Measurements from ENCODE around the gene BIRC2.

Gene BIRC2

GRCh38 chr11:102377891-102378290 is 30.9 kb downstream of the BIRC2 start:
- DNase-seq = no peak

DNA sequence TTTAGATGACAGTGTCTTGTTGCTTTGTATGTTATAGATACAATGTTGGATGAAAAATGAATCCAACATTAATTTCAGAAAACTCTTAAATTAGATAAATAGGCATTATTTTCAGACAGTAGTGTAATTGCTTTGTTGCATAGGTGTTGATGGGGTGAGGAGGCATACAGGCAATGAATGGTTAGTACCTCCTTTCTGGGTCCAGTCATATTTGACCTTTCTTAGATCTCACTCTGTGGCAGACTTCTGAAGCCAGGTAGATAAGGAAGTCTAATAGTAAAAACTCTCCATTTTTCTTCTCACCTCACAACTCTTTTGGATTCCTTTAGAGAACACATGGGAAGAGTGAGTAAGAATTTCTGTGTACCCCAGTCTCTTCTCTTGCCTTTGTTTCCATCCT is 31.8 kb downstream of the BIRC2 start:
- DNase-seq = no peak

GRCh38 chr11:102382384-102382783 is 35.4 kb downstream of the BIRC2 start:
- DNase-seq = no peak

GRCh38 chr11:102383839-102384238 is 36.8 kb downstream of the BIRC2 start:
- no peak for DNase-seq

- no peak for DNase-seq
Measured at GRCh38 chr11:102384419-102385079, 37.5 kb downstream of the BIRC2 start.

DNA sequence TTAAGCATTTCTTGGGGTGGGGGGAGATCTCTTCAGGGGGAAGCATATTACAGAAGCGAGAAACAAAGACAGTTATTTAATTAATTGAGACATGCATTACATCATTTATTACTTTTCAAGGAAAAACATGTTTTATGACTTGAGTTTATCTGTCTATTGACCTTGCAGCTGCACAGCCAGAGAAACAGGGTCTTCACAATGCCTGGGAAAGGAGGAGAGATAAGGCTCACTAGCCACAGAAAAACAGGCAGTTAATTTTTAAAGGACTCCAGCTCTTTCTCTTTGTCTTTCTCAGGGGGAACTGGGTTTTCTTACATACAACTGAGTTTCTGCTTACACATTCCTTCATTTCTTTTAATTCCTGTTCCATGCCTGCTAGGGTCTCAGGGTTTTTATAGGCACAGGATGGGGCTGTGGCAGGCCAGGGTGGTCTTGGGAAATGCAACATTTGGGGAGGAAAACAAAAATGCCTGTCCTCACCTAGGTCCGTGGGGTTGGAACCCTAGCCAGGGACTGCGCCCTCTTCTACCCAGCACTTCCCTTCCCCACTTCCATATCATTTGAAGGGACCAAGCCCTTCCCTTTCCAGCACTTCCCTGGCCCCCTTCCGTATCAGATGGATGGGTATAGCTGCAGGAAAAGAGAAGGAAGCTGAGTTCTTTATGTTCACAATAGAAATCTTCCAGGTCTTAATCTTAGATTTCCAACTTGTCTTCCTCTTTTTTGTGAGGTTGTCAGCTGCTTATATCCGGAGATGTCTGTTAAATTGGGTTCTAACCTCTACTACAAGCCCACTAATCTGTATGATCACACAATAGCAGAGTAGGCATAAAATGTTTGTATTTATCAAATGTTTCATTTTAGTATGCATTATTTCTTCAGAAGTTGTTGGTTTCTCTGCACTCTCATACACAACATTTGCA is 38.3 kb downstream of the BIRC2 start:
- no peak for DNase-seq

DNA sequence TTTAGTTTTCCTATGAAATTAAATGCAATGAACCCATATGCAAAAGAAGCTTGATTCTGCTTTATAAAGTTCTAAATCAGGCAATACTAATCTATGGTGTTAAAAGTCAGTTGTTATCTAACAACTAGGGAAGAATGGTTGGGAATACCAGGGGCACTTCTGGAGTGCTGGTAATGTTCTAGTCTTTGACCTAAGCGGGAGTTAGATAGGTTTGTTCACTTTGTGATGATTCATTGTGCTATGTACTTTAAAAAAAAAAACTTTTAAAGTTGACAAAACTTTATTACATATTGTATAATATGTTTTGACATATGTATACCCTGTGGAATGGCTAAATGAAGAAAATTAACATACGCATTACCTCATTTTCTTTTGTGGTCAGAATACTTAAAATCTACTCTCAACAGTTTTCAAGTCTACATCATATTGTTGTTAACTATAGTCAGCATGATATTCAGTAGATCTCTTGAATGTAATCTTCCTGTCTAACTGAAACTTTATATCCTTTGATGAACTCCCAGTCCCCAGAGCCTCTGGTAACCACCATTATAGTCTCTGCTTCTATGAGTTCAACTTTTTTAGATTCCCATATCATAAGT is 39.2 kb downstream of the BIRC2 start:
- no peak for DNase-seq

GRCh38 chr11:102387043-102387781 is 40.2 kb downstream of the BIRC2 start:
- no peak for DNase-seq

DNA sequence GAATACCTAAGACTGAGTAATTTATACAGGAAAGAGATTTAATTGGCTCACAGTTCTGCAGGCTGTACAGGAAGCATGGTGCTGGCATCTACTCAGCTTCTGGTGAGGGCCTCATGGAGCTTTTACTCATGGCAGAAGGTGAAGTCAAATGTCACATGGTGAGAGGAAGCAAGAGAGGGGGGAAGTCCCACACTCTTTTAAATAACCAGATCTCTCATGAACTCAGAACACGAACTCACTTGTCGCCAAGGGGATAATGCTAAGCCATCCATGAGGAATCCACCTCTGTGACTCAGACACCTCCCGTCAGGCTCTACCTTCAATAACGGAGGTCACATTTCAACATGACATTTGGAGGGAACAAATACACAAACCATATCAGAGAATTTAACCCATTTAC is 42.2 kb downstream of the BIRC2 start:
- no peak for DNase-seq

- DNase-seq = peak; percentile 76
Measured at GRCh38 chr11:102390667-102391465, 43.9 kb downstream of the BIRC2 start.

GRCh38 chr11:102391549-102392237 is 44.7 kb downstream of the BIRC2 start:
- DNase-seq = no peak

GRCh38 chr11:102393272-102393730 is 46.3 kb downstream of the BIRC2 start:
- no peak for DNase-seq

DNA sequence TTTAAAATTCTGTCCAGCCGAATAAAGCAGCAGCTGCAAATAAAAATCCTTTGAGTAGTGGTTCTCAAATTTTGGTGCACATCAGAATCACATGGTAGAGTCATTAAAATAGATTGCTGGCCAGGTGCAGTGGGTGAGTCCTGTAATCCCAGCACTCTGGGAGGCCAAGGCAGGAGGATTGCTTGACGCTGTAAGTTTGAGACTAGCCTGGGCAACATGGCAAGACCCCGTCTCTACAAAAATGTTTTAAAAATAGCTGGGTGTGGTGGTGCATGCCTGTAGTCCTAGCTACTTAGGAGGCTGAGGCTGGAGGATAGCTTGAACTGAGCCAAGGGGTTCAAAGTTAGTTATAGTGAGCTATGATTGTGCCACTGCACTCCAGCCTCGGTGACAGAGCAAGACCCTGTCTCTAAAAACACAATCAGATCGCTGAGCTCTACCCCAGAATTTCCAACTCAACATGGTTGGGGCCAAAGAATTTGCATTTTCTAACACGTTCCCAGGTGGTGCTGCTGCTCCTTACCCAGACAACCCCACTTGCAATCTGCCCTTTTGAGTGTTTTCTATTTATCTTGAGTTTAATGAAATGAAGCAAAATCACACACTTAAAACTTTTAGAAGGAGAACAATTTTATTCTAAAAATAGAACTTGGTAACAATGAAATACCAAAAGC is 48.8 kb downstream of the BIRC2 start:
- DNase-seq = no peak

- no peak for DNase-seq
Measured at GRCh38 chr11:102396708-102397563, 49.9 kb downstream of the BIRC2 start.

DNA sequence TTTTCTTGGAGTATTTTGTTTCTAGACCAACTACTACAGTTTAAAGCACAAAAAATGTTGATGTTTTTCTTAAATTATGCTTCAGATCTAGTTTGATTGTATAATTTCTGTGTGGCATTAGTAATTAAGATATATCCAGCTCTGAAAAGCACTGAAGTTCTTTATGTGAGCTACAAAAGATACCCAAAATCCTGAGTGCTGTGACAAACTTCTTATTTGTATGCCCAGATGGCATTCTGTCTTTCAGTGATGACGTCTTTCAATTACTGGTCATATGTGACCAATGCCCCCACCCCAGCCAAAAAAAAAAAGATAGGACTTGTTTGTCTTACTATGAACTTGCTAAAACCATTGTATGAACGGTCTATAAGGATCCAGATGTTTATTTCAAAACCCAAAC is 51.3 kb downstream of the BIRC2 start:
- no peak for DNase-seq

GRCh38 chr11:102399189-102399588 is 52.2 kb downstream of the BIRC2 start:
- no peak for DNase-seq

GRCh38 chr11:102400603-102401002 is 53.6 kb downstream of the BIRC2 start:
- DNase-seq = no peak

DNA sequence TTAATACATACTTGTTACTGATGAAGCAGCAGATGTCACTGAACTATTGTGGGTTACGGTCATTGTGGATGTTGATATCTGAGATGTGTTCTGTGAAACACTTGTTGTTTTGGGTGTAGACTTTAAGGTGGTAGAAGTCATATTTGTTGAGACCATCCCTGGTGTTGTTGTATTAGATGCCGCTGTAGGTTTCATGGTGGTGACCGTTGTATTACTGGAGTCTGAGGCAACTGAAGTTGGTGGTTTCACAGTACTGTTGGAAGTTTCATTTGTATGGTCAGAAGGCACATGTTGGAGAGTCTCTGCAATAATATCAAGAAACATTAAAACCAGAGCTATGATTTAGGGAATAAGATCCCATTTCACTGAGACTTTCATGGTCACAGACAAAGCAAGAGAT is 54.9 kb downstream of the BIRC2 start:
- DNase-seq = no peak

- no peak for DNase-seq
Measured at GRCh38 chr11:102402548-102402947, 55.5 kb downstream of the BIRC2 start.

DNA sequence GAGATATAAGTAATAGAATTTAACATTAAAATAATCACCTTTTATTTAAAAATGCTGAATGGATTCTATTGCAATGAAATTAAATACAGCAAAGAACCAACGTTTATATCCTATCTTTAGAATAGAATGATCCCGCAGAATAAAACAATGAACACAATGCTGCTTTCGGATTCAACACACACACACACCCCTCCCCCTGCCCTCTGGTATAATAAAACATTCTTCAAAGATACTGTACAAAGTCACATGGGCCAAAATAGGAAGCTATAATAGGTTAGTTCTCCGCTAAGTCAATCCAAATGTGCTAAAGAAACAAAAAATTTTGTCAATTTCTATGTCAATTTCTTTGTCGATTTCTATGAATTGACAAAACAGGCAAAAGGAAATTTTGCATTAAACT is 58.5 kb downstream of the BIRC2 start:
- no peak for DNase-seq
